SU-DHL-6 (cell line): ENCODE data around the gene SF3A1.

Source experiments
- EZH2phosphoT487 ChIP-seq: fragments of 200-600 bp; sonication (generic), shearing (Covaris generic); conservative IDR thresholded peaks from 2 replicates; pipeline ENCODE4 v1.6.1; 2018; ENCODE audit warnings: mild to moderate bottlenecking, antibody characterized with exemption, low read length, moderate library complexity, mixed read lengths
- TF ChIP-seq, protein P1 (sequence below): fragments of 200-600 bp; sonication (generic); IDR thresholded peaks from one replicate; pipeline ENCODE4 v1.5.1; 2017; ENCODE audit warnings: antibody characterized with exemption, mild to moderate bottlenecking, low read length, moderate library complexity; ENCODE audit not compliant: insufficient read depth, poor library complexity, severe bottlenecking

DNA sequence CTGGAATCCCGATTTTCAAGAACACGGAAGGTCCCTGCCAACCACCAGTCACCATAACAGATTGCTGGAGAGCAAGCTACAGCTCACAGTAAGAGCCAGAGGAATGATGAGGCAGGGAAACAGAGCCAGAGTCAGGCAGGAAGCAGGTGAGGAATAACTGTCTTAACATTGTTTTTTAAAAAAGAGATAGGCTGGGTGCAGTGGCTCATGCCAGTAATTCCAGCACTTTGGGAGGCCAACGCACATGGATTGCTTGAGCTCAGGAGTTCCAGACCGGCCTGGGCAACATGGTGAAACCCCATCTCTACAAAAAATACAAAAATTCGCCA, 53.9 kb downstream of the SF3A1 start:
- TF ChIP-seq, protein P1, sequence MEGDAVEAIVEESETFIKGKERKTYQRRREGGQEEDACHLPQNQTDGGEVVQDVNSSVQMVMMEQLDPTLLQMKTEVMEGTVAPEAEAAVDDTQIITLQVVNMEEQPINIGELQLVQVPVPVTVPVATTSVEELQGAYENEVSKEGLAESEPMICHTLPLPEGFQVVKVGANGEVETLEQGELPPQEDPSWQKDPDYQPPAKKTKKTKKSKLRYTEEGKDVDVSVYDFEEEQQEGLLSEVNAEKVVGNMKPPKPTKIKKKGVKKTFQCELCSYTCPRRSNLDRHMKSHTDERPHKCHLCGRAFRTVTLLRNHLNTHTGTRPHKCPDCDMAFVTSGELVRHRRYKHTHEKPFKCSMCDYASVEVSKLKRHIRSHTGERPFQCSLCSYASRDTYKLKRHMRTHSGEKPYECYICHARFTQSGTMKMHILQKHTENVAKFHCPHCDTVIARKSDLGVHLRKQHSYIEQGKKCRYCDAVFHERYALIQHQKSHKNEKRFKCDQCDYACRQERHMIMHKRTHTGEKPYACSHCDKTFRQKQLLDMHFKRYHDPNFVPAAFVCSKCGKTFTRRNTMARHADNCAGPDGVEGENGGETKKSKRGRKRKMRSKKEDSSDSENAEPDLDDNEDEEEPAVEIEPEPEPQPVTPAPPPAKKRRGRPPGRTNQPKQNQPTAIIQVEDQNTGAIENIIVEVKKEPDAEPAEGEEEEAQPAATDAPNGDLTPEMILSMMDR: no peak
- TF ChIP-seq EZH2phosphoT487: no peak
